CD8-positive, alpha-beta memory T cell (primary cell): Measurements from ENCODE around the gene MED13L. TPM values are rescaled to one million over a fixed set of nuclear protein-coding genes. Genes with fewer than 3 reads are reported as not detected.

Source experiments
- CTCF ChIA-PET: fragments of 350-600 bp; sonication (Branson Sonifier 250); formaldehyde crosslinking; loops from one replicate; lab custom pipeline; 2021; ENCODE audit warnings: antibody characterized with exemption; lab: Charles Lee
- POLR2A ChIA-PET: fragments of 350-600 bp; sonication (Branson Sonifier 250); formaldehyde crosslinking; loops from one replicate; lab custom pipeline; 2021; ENCODE audit warnings: antibody characterized with exemption; lab: Charles Lee
- DNase-seq, 5 donors: peaks; one replicate each; pipeline versions ENCODE4 v3.0.0 to v3.0.0-alpha.2; 2020 to 2022; ENCODE audit warnings: mixed read lengths in 1 of 5
- H3K27ac ChIP-seq: one replicate; pipeline ENCODE4 v1.7.0; 2013; ENCODE audit warnings: low read depth, mild to moderate bottlenecking, low read length, moderate library complexity
- H3K27me3 ChIP-seq: 2 replicates; pipeline ENCODE4 v1.7.0; 2013; ENCODE audit warnings: low read length, mild to moderate bottlenecking; ENCODE audit not compliant: insufficient read depth, poor library complexity, severe bottlenecking
- H3K36me3 ChIP-seq: 2 replicates; pipeline ENCODE4 v1.7.0; 2013; ENCODE audit warnings: mild to moderate bottlenecking, low read length, moderate library complexity; ENCODE audit not compliant: insufficient read depth
- H3K4me1 ChIP-seq: 2 replicates; pipeline ENCODE4 v1.7.0; 2013; ENCODE audit warnings: mild to moderate bottlenecking, low read length, moderate library complexity; ENCODE audit not compliant: insufficient read depth
- H3K4me3 ChIP-seq: 2 replicates; pipeline ENCODE4 v1.7.0; 2013; ENCODE audit warnings: mild to moderate bottlenecking, low read length
- H3K9me3 ChIP-seq: 2 replicates; pipeline ENCODE4 v1.7.0; 2013; ENCODE audit warnings: mild to moderate bottlenecking, low read length
- H3K27ac Mint-ChIP-seq, 8 donors: one replicate each; pipeline ENCODE4 v1.8.0; 2020 to 2021; ENCODE audit warnings: mixed read lengths in 8 of 8, mild to moderate bottlenecking in 6 of 8, inconsistent platforms in 3 of 8, moderate library complexity in 3 of 8
- H3K27me3 Mint-ChIP-seq, 2 donors: one replicate each; pipeline ENCODE4 v1.8.0; 2020 to 2021; ENCODE audit warnings: mixed read lengths in 2 of 2, mild to moderate bottlenecking in 1 of 2, moderate library complexity in 1 of 2
- H3K36me3 Mint-ChIP-seq, 3 donors: one replicate each; pipeline ENCODE4 v1.8.0; 2020 to 2021; ENCODE audit warnings: mixed read lengths in 3 of 3, inconsistent platforms in 1 of 3, mild to moderate bottlenecking in 1 of 3
- H3K4me1 Mint-ChIP-seq, 3 donors: one replicate each; pipeline ENCODE4 v1.8.0; 2020 to 2021; ENCODE audit warnings: mixed read lengths in 3 of 3, inconsistent platforms in 1 of 3, mild to moderate bottlenecking in 1 of 3
- H3K4me3 Mint-ChIP-seq, 7 donors: one replicate each; pipeline ENCODE4 v1.8.0; 2020 to 2021; ENCODE audit warnings: mixed read lengths in 7 of 7, mild to moderate bottlenecking in 6 of 7, moderate library complexity in 4 of 7, inconsistent platforms in 2 of 7
- H3K9me3 Mint-ChIP-seq, 5 donors: one replicate each; pipeline ENCODE4 v1.8.0; 2020 to 2022; ENCODE audit warnings: mixed read lengths in 5 of 5, mild to moderate bottlenecking in 3 of 5, moderate library complexity in 2 of 5, inconsistent platforms in 1 of 5
- polyA plus RNA-seq: library from polyadenylated mRNA; unstranded; fragments of 300-500 nt; fragmentation: Illumina TruSeq; gene quantifications from one replicate; pipeline ENCODE4 v1.2.3, GENCODE V29; 2021
- total RNA-seq, 2 experiments: library from RNA; stranded (reverse); gene quantifications; one replicate each; pipeline ENCODE4 v1.2.3, GENCODE V29; 2021

The MED13L gene
- total and polyA plus RNA-seq, 3 experiments from 2014 or later, result 6.6 to 53.4 (median 49.7) TPM

DNA sequence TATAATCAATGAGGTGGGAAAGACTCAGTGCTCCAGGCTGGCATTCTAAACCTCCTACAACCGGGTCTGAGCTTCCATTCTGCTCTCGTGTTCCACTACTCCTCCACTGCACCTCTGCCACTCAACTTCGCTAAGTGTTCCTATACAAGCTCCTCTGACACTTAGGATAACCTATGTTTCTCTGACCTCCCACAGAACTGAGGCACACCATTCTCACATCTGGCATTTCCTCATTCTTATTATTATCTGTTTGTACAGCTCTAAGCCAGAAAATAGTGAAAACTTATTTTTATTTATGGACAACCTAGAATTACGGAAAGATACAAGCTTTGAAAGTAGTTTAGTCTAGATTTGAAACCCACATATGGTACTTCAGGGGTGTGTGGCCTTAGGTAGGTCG lies 127.0 kb downstream of the MED13L start:
- peak overlapping the region in 1 of 8 donors; percentile 31 for H3K27ac Mint-ChIP-seq
- H3K36me3 Mint-ChIP-seq, result no peaks in the 10 kb centered on the region
- no peaks in the 10 kb centered on the region for H3K9me3 Mint-ChIP-seq
- H3K27ac ChIP-seq, result no peak overlapping the region
- no peak overlapping the region for H3K4me3 Mint-ChIP-seq
- no peaks in the 10 kb centered on the region for H3K9me3 ChIP-seq
- no peak for DNase-seq
- POLR2A ChIA-PET, result no interaction called here
- H3K4me3 ChIP-seq, result no peak overlapping the region
- H3K4me1 ChIP-seq, result peaks cover 13% of the 10 kb centered on the region
- peaks cover 47 to 61% (median 57%) of the 10 kb centered on the region in 3 donors for H3K4me1 Mint-ChIP-seq
- no peaks in the 10 kb centered on the region for H3K27me3 Mint-ChIP-seq
- CTCF ChIA-PET, result no interaction called here
- no peaks in the 10 kb centered on the region for H3K27me3 ChIP-seq
- H3K36me3 ChIP-seq, result no peaks in the 10 kb centered on the region

- CTCF ChIA-PET, result no interaction called here
Measured at GRCh38 chr12:116150001-116150400, 127.5 kb downstream of the MED13L start.

DNA sequence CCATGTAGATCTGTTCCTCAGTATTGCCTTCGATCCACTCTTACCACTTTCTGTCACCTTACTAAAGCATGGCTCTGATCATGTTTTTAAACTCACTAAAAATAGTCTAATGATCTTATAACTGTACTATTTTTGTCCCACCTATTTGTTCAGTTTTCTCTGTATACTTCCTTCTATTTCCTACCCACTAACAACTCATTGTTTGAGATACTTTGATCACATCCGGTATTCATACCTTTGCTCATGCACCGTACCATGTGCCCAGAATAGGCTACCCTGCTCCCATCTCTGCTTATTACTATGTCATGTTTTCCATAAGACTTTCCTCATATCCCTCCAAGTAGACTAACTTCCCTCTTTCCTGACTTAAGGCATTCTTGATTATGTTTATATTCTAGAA lies 128.6 kb downstream of the MED13L start:
- no peaks in the 10 kb centered on the region for H3K9me3 ChIP-seq
- H3K4me1 ChIP-seq, result peaks cover 16% of the 10 kb centered on the region
- no peak overlapping the region for H3K27ac ChIP-seq
- peak overlapping the region in 2 of 8 donors; percentile 16 to 61 for H3K27ac Mint-ChIP-seq
- DNase-seq, result no peak
- H3K4me1 Mint-ChIP-seq, result peaks cover 59 to 68% (median 66%) of the 10 kb centered on the region in 3 donors
- no peaks in the 10 kb centered on the region for H3K36me3 ChIP-seq
- no peaks in the 10 kb centered on the region for H3K27me3 ChIP-seq
- no peaks in the 10 kb centered on the region for H3K9me3 Mint-ChIP-seq
- no peaks in the 10 kb centered on the region for H3K27me3 Mint-ChIP-seq
- POLR2A ChIA-PET, result no interaction called here
- H3K4me3 Mint-ChIP-seq, result no peak overlapping the region
- H3K4me3 ChIP-seq, result no peak overlapping the region
- H3K36me3 Mint-ChIP-seq, result no peaks in the 10 kb centered on the region
- CTCF ChIA-PET, result no interaction called here

More at GRCh38 chr12:116150001-116150400, 127.5 kb downstream of the MED13L start:
- peaks cover 13% of the 10 kb centered on the region for H3K4me1 ChIP-seq
- no peak for DNase-seq
- H3K27ac ChIP-seq, result no peak overlapping the region
- no peak overlapping the region for H3K27ac Mint-ChIP-seq
- POLR2A ChIA-PET, result no interaction called here
- H3K36me3 Mint-ChIP-seq, result no peaks in the 10 kb centered on the region
- no peaks in the 10 kb centered on the region for H3K27me3 ChIP-seq
- no peaks in the 10 kb centered on the region for H3K36me3 ChIP-seq
- peaks cover 48 to 63% (median 60%) of the 10 kb centered on the region in 3 donors for H3K4me1 Mint-ChIP-seq
- H3K9me3 ChIP-seq, result no peaks in the 10 kb centered on the region
- no peaks in the 10 kb centered on the region for H3K9me3 Mint-ChIP-seq
- no peaks in the 10 kb centered on the region for H3K27me3 Mint-ChIP-seq
- H3K4me3 Mint-ChIP-seq, result no peak overlapping the region
- no peak overlapping the region for H3K4me3 ChIP-seq

- no peak for DNase-seq
- no peaks in the 10 kb centered on the region for H3K27me3 Mint-ChIP-seq
- no peak overlapping the region for H3K27ac Mint-ChIP-seq
- CTCF ChIA-PET, result interaction anchor here (1.6 kb wide), 1 partner anchor 9 kb away, joined by 3 read pairs; no protein-coding TSS in a partner anchor
- H3K9me3 Mint-ChIP-seq, result no peaks in the 10 kb centered on the region
- Histone ChIP-seq H3K9me3 (no peaks in the 10 kb centered on the region), H3K36me3 (no peaks in the 10 kb centered on the region), H3K4me1 (peaks cover 29% of the 10 kb centered on the region), H3K27me3 (no peaks in the 10 kb centered on the region), H3K27ac (no peak overlapping the region), H3K4me3 (no peak overlapping the region)
- no peaks in the 10 kb centered on the region for H3K36me3 Mint-ChIP-seq
- H3K4me1 Mint-ChIP-seq, result peaks cover 62 to 65% (median 62%) of the 10 kb centered on the region in 3 donors
- no peak overlapping the region for H3K4me3 Mint-ChIP-seq
- POLR2A ChIA-PET, result no interaction called here
Measured at GRCh38 chr12:116146386-116146785, 131.1 kb downstream of the MED13L start.

- Histone ChIP-seq H3K27ac (no peak overlapping the region), H3K4me3 (no peak overlapping the region), H3K9me3 (no peaks in the 10 kb centered on the region), H3K27me3 (no peaks in the 10 kb centered on the region), H3K4me1 (peaks cover 29% of the 10 kb centered on the region), H3K36me3 (no peaks in the 10 kb centered on the region)
- DNase-seq, result no peak
- no peaks in the 10 kb centered on the region for H3K27me3 Mint-ChIP-seq
- H3K27ac Mint-ChIP-seq, result peak overlapping the region in 1 of 8 donors; percentile 25
- ChIA-PET POLR2A (no interaction called here), CTCF (no interaction called here)
- H3K9me3 Mint-ChIP-seq, result no peaks in the 10 kb centered on the region
- H3K4me3 Mint-ChIP-seq, result peak overlapping the region in 1 of 7 donors; percentile 42
- H3K36me3 Mint-ChIP-seq, result no peaks in the 10 kb centered on the region
- H3K4me1 Mint-ChIP-seq, result peaks cover 52 to 58% (median 55%) of the 10 kb centered on the region in 3 donors
Measured at GRCh38 chr12:116145451-116145850, 132.0 kb downstream of the MED13L start.

DNA sequence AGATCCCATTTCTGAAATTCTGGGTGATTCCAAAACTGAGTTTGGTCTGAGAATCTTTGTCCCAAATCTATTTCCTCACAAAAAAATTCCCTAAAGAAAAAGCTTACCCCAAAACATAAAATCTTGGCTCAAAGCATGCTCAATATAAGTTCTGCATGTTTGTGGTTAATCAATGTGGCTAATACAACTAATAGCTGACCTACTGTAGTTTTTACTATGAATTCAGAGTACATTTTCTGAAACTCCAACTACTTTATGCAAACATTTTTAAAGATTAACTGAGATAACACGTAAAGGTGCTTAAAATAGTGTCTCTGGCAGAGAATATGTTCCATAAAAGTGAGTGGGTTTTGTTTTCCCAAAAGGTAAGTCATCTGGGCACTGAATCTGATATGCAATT lies 133.1 kb downstream of the MED13L start:
- Histone ChIP-seq H3K27ac (no peak overlapping the region), H3K4me1 (peaks cover 29% of the 10 kb centered on the region), H3K27me3 (no peaks in the 10 kb centered on the region), H3K4me3 (no peak overlapping the region), H3K36me3 (no peaks in the 10 kb centered on the region), H3K9me3 (no peaks in the 10 kb centered on the region)
- Mint-ChIP-seq H3K27ac (peak overlapping the region in 4 of 8 donors; percentile 18 to 80 (median 61)), H3K4me1 (peaks cover 49 to 53% (median 53%) of the 10 kb centered on the region in 3 donors), H3K4me3 (peak overlapping the region in 2 of 7 donors; percentile 37 to 61), H3K27me3 (no peaks in the 10 kb centered on the region), H3K36me3 (no peaks in the 10 kb centered on the region), H3K9me3 (no peaks in the 10 kb centered on the region)
- POLR2A ChIA-PET, result no interaction called here
- CTCF ChIA-PET, result no interaction called here
- no peak for DNase-seq

GRCh38 chr12:116143909-116144308 lies 133.6 kb downstream of the MED13L start:
- H3K27ac Mint-ChIP-seq, result peak overlapping the region in 6 of 8 donors; percentile 7 to 80 (median 32)
- H3K36me3 Mint-ChIP-seq, result no peaks in the 10 kb centered on the region
- Histone ChIP-seq H3K27ac (no peak overlapping the region), H3K27me3 (no peaks in the 10 kb centered on the region), H3K4me3 (no peak overlapping the region), H3K9me3 (no peaks in the 10 kb centered on the region), H3K4me1 (peaks cover 29% of the 10 kb centered on the region), H3K36me3 (no peaks in the 10 kb centered on the region)
- no peaks in the 10 kb centered on the region for H3K9me3 Mint-ChIP-seq
- DNase-seq, result no peak
- H3K4me1 Mint-ChIP-seq, result peaks cover 46 to 51% (median 51%) of the 10 kb centered on the region in 3 donors
- POLR2A ChIA-PET, result interaction anchor here (0.7 kb wide), 1 partner anchor 50 kb away, joined by 6 read pairs; no protein-coding TSS in a partner anchor
- CTCF ChIA-PET, result interaction anchor here (1.0 to 4.2 kb wide), 2 partner anchors 49 to 455 kb away, joined by 3 to 15 read pairs; no protein-coding TSS in a partner anchor
- H3K4me3 Mint-ChIP-seq, result peak overlapping the region in 5 of 7 donors; percentile 4 to 65 (median 52)
- no peaks in the 10 kb centered on the region for H3K27me3 Mint-ChIP-seq

DNA sequence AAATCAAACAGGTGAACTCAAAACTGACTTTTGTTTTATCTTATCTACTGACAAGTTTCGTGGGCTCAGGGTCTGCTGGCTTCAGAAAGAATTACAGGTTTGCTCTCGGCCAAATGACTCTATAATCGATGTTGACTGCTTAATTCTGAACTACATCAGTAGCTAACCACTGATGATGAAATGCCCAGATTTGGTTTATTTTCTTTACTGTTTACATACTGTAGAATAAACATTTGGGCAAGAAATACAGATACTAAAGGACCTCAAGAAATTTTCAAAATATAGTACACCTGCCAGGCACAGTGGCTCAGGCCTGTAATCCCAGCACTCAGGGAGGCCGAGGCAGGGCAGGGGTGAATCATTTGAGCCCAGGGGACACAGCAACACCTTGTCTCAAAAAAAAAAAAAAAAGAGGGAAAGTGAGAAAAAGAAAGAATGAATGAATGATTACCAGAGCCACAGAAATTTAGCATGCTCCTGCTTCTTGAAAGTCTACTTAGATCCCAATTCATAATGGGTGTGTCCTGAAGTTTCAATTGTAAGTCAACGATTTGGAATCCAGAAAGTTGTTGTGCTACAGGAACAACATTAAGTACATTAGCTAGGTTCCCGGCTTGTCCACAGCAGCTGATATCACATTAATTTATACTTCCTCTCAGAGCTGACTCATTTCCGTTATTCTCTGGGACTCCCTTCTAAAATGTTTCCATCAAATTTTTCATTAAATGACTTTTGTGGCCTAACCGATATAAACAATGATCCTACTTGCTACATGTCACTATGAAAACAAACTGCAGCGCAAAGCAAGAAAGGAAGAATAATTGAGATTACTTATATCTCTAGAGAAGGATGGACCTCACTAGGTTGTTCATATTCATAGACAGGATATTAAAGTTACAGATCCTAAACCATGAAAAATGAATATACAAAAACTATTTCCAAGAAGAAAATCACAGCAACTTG lies 134.3 kb downstream of the MED13L start:
- no peak for DNase-seq
- POLR2A ChIA-PET, result interaction anchor here (0.7 kb wide), 1 partner anchor 51 kb away, joined by 6 read pairs; no protein-coding TSS in a partner anchor
- Histone ChIP-seq H3K27me3 (no peaks in the 10 kb centered on the region), H3K36me3 (no peaks in the 10 kb centered on the region), H3K4me3 (no peak overlapping the region), H3K9me3 (no peaks in the 10 kb centered on the region), H3K27ac (no peak overlapping the region), H3K4me1 (peaks cover 26% of the 10 kb centered on the region)
- no peaks in the 10 kb centered on the region for H3K36me3 Mint-ChIP-seq
- peaks cover 47 to 53% (median 52%) of the 10 kb centered on the region in 3 donors for H3K4me1 Mint-ChIP-seq
- peak overlapping the region in 6 of 7 donors; percentile 9 to 72 (median 56) for H3K4me3 Mint-ChIP-seq
- H3K27ac Mint-ChIP-seq, result peak overlapping the region in 6 of 8 donors; percentile 7 to 80 (median 60)
- H3K27me3 Mint-ChIP-seq, result no peaks in the 10 kb centered on the region
- CTCF ChIA-PET, result interaction anchor here (1.0 to 4.2 kb wide), 2 partner anchors 50 to 456 kb away, joined by 3 to 15 read pairs; no protein-coding TSS in a partner anchor
- no peaks in the 10 kb centered on the region for H3K9me3 Mint-ChIP-seq
